Esophagus squamous epithelium (tissue), 4 donors: Measurements from ENCODE around the gene PPT2.

Source experiments
- POLR2A ChIP-seq, 4 donors: fragments of 450-650 bp; IDR thresholded peaks; one replicate each; pipeline ENCODE4 v1.6.1; 2017; ENCODE audit warnings: antibody characterized with exemption in 4 of 4, mild to moderate bottlenecking in 4 of 4, moderate library complexity in 3 of 4
- TF ChIP-seq, protein P1 (sequence below), 6 experiments: fragments of 450-650 bp in 4 of 6; fragments of 200-600 bp in 2 of 6; sonication (generic) in 2 of 6; IDR thresholded peaks; one replicate each; pipeline ENCODE4 v1.5.1; 2016 to 2019; ENCODE audit warnings: antibody characterized with exemption in 6 of 6, mild to moderate bottlenecking in 4 of 6, moderate library complexity in 4 of 6

DNA sequence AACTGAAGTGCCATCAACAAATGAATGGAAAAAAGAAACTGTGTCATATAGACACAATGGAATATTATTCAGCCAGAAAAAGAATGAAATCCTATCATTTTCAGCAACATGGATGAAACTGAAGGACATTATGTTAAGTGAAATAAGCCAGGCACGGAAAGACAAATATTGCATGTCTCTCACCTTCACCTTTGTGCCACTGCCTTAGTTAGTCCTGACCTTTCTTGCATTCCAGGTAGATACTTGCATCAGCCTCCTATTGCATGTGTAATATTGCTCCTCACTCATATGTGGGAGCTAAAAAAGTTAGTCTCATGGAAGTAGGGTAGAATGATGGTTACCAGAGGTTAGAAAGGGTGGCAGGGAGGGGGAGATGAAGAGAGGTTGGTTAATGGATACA is 55.1 kb downstream of the PPT2 start:
- TF ChIP-seq, protein P1, sequence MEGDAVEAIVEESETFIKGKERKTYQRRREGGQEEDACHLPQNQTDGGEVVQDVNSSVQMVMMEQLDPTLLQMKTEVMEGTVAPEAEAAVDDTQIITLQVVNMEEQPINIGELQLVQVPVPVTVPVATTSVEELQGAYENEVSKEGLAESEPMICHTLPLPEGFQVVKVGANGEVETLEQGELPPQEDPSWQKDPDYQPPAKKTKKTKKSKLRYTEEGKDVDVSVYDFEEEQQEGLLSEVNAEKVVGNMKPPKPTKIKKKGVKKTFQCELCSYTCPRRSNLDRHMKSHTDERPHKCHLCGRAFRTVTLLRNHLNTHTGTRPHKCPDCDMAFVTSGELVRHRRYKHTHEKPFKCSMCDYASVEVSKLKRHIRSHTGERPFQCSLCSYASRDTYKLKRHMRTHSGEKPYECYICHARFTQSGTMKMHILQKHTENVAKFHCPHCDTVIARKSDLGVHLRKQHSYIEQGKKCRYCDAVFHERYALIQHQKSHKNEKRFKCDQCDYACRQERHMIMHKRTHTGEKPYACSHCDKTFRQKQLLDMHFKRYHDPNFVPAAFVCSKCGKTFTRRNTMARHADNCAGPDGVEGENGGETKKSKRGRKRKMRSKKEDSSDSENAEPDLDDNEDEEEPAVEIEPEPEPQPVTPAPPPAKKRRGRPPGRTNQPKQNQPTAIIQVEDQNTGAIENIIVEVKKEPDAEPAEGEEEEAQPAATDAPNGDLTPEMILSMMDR (IDR thresholded peaks at IDR 0.05): no peak
- TF ChIP-seq POLR2A (IDR thresholded peaks at IDR 0.05): no peak
